ENCODE data around the gene KRTAP4-1.

DNA sequence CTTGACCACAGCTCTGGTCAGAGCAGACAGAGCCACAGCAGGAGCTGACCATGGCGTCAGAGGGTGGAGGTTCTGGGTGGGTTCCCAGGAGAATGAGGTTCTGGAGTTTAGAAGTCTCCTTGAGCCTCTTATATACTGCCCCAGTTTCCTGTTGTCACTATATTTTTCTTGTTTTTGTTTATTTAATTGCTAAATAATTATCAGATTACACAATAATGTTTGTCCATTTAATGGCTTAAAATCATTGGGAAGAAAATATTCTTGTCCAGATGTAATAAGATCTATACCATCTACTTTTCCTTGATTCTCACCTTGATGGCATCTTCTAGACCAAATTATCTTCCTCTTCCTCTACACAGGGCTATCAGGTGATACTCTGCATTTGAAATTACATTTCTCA lies 16.6 kb downstream of the KRTAP4-1 start, which contains the start of gene KRTAP4-3:
- no peak for TF ChIP-seq POLR2A (IDR thresholded peaks at IDR 0.05)
- TF ChIP-seq, protein P1, sequence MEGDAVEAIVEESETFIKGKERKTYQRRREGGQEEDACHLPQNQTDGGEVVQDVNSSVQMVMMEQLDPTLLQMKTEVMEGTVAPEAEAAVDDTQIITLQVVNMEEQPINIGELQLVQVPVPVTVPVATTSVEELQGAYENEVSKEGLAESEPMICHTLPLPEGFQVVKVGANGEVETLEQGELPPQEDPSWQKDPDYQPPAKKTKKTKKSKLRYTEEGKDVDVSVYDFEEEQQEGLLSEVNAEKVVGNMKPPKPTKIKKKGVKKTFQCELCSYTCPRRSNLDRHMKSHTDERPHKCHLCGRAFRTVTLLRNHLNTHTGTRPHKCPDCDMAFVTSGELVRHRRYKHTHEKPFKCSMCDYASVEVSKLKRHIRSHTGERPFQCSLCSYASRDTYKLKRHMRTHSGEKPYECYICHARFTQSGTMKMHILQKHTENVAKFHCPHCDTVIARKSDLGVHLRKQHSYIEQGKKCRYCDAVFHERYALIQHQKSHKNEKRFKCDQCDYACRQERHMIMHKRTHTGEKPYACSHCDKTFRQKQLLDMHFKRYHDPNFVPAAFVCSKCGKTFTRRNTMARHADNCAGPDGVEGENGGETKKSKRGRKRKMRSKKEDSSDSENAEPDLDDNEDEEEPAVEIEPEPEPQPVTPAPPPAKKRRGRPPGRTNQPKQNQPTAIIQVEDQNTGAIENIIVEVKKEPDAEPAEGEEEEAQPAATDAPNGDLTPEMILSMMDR (IDR thresholded peaks at IDR 0.05): no peak
